ENCODE results near the gene ACOT11.

DNA sequence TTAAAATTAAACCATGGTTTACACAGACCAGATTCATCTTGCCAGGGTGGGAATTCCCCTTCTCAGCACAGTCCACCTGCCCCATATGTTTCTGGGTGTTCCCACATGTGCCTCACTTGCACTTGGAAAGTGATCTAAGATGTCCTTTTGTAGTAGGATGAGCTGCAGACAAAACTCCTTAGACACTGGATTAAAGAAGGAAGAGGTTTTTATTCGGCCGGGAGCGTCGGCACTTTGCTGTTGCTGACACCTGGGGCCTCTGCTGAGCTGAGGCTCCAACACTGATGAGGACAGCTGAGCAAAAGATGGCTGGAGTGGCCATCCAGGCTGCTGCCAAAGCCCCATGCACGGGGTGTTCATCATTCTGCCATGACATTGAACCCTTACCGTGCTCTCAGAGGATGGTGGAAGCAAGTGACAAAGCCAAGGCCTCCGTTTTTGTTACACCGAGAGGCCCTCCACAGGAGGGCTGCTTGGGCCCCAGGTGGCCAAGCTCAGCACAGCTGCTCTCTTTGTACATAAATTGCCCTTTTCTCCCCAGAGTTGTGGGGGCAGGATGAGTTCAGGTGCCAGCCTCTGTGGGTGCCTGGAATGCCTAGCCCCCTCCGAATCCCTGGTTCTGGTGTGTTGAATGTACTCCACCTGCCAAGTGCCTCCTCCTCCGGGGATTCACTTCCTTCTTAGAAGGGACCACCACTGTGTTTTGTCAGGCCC, 7.3 kb upstream of the ACOT11 start:
- TF ChIP-seq POLR2A (IDR thresholded peaks at IDR 0.05; ENCODE audit: low read length), result no peak
- TF ChIP-seq GATA1 (IDR thresholded peaks at IDR 0.05; ENCODE audit: low read depth, low read length), result no peak
